HG02973 (cell line): ENCODE results near the gene PREX1.

Experiments
- ATAC-seq: cut with Tn5 transposase; IDR thresholded peaks from one replicate; pipeline ENCODE4 v1.9.1; 2021; ENCODE audit warnings: moderate library complexity; ENCODE audit not compliant: unreplicated experiment

PREX1 gene

GRCh38 chr20:48668451-48668946 lies 159.3 kb downstream of the PREX1 start:
- ATAC-seq = no peak

- no peak for ATAC-seq
Measured at GRCh38 chr20:48667889-48668413, 159.8 kb downstream of the PREX1 start.

GRCh38 chr20:48667481-48667880 lies 160.3 kb downstream of the PREX1 start:
- ATAC-seq = no peak

GRCh38 chr20:48665785-48666184 lies 162.0 kb downstream of the PREX1 start:
- no peak for ATAC-seq

GRCh38 chr20:48662711-48663110 lies 165.1 kb downstream of the PREX1 start:
- ATAC-seq = no peak

- ATAC-seq = no peak
Measured at GRCh38 chr20:48661575-48662455, 166.0 kb downstream of the PREX1 start.

GRCh38 chr20:48660788-48661187 lies 167.0 kb downstream of the PREX1 start:
- no peak for ATAC-seq

- no peak for ATAC-seq
Measured at GRCh38 chr20:48659858-48660257, 167.9 kb downstream of the PREX1 start.

GRCh38 chr20:48658505-48658904 lies 169.3 kb downstream of the PREX1 start:
- no peak for ATAC-seq

GRCh38 chr20:48658198-48658476 lies 169.7 kb downstream of the PREX1 start:
- ATAC-seq = no peak

- ATAC-seq = no peak
Measured at GRCh38 chr20:48657426-48658197, 170.2 kb downstream of the PREX1 start.

- ATAC-seq = no peak
Measured at GRCh38 chr20:48656661-48657211, 171.1 kb downstream of the PREX1 start.

GRCh38 chr20:48656137-48656536 lies 171.7 kb downstream of the PREX1 start:
- no peak for ATAC-seq

GRCh38 chr20:48653706-48654051 lies 174.1 kb downstream of the PREX1 start:
- ATAC-seq = no peak

- no peak for ATAC-seq
Measured at GRCh38 chr20:48652961-48653705, 174.7 kb downstream of the PREX1 start.

- no peak for ATAC-seq
Measured at GRCh38 chr20:48651960-48652359, 175.8 kb downstream of the PREX1 start.

GRCh38 chr20:48651271-48651670 lies 176.5 kb downstream of the PREX1 start:
- ATAC-seq = no peak

- ATAC-seq = no peak
Measured at GRCh38 chr20:48649868-48650267, 177.9 kb downstream of the PREX1 start.

GRCh38 chr20:48649104-48649626 lies 178.6 kb downstream of the PREX1 start:
- ATAC-seq = no peak

GRCh38 chr20:48648482-48649051 lies 179.2 kb downstream of the PREX1 start:
- no peak for ATAC-seq
